GM19324 (cell line): ENCODE data around the gene INTS15.

Experiments used
- ATAC-seq: cut with Tn5 transposase; IDR thresholded peaks from one replicate; pipeline ENCODE4 v1.9.1; 2021; ENCODE audit warnings: mild to moderate bottlenecking, moderate library complexity; ENCODE audit not compliant: unreplicated experiment, low FRiP score

Gene INTS15

DNA sequence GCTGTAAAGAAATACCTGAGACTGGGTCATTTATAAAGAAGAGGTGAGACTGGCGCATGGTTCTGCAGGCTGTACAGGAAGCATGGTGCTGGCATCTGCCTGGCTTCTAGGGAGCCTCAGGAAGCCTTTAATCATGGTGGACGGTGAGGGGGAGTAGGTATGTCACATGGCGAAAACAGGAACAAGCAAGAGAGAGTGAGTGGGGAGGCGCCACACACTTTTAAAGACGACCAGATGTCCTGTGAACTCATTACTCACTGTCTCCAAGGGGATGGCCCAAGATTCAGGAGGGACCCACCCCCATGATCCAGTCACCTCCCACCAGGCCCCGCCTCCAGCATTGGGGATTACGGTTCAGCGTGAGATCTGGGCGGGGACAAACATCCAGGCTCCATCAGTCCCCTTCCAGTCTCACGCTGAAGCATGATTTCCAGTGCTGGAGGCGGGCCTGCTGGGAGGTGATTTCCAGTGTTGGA lies 50.5 kb downstream of the INTS15 start:
- ATAC-seq = no peak

DNA sequence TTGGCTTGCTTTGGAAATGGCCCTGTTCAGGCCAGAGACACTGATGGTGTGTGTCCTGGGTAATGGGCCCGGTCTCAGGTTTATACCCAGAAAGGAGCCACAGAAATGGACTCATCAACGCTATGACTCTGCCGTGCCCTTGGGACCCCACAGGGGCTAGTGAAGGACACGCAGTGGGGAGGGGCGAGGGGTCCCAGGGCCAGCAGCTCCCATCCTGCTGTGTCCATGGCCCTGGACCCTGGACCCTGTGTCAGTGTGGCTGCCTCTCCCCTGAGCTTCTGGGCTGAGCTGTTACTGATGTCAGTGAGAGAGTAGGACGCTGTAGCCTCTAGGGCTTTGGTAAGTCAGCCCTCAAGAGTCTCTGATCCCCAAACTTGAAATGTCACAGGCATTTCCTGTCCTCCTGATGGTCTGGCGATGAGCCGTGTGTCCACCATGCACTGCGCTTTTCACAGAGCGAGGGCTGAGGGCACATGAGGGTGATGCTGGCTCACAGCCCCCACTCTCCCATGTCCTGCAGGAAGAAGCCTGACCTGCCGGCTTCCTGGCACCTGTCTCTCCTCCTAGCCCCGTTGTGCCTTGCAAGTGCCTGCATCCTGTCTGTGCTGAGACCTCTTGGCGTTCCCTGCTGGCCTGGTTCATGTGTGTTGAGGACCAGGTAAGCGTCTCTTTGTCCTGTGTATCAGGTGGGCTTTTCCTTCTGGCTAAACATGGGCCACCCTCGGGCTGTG lies 51.6 kb downstream of the INTS15 start:
- ATAC-seq = no peak

DNA sequence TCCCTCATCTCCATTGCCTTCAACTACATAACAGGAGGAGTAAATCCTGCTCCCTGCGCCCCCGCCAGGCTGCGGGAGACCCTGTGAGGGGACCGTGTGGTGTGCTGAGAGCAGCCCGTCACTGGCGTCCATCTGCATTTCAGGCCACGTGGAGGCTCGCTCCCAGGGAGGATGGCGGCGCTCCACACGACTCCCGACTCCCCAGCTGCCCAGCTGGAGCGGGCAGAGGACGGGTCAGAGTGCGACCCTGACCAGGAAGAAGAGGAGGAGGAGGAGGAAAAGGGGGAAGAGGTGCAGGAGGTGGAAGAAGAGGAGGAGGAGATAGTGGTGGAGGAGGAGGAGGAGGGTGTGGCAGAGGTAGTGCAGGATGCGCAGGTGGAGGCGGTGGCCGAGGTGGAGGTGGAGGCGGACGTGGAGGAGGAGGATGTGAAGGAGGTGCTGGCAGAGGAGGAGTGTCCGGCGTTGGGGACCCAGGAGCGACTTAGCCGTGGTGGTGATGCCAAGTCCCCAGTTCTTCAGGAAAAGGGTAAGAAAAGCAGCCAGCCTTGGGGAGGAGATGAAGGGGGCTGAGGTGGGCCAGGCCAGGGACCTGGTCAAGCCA lies 52.5 kb downstream of the INTS15 start:
- no peak for ATAC-seq

- ATAC-seq = no peak
These were observed 53.2 kb downstream of the INTS15 start for GRCh38 chr7:6642861-6643640.

- no peak for ATAC-seq
These were observed 54.2 kb downstream of the INTS15 start for GRCh38 chr7:6643915-6644625.

- ATAC-seq = no peak
These were observed 54.9 kb downstream of the INTS15 start for GRCh38 chr7:6644728-6645127.

GRCh38 chr7:6646465-6646864 lies 56.6 kb downstream of the INTS15 start:
- ATAC-seq = no peak

DNA sequence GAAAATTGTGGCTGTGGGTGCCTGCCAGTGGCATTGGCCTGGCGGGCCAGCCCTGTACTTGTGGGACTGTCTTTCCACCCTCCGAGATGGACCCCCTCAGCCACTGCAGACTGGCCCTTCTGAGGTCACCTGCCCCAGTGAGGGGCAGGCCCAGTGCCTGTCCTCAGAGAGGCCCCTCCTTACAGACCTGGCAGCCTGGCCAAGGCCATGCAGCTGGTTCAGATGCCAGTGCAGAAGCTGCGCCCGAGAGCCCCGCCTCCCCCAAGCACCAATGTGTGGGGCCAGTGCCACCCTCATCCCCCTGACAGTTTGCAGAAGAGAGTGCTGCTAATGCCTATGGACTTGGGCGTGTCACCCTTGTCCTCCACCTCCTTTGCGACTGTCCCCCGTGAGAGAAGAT lies 57.3 kb downstream of the INTS15 start:
- no peak for ATAC-seq

DNA sequence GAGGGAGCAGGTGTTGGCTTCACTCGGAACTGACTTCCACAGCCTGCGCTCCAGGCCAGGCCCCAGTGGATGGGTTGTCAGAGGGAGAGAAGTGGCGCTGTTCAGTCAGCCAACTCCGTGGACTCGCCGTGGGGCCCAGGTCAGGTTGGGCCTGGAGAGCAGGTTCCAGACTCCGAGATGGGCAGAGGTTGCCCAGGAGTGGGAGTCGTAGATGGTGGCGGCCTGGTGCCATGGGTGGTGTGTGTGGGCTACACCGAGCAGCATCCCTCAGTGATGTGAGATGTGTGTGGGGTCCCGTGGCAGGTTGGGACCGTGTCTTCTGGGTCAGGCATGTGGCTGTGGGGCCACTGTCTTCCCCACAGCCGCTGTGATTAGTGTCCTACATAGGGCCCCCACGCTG lies 57.7 kb downstream of the INTS15 start:
- ATAC-seq = no peak

- no peak for ATAC-seq
These were observed 58.4 kb downstream of the INTS15 start for GRCh38 chr7:6648066-6648814.

- no peak for ATAC-seq
These were observed 58.9 kb downstream of the INTS15 start for GRCh38 chr7:6648815-6649104.

- no peak for ATAC-seq
These were observed 59.6 kb downstream of the INTS15 start for GRCh38 chr7:6649241-6649961.

DNA sequence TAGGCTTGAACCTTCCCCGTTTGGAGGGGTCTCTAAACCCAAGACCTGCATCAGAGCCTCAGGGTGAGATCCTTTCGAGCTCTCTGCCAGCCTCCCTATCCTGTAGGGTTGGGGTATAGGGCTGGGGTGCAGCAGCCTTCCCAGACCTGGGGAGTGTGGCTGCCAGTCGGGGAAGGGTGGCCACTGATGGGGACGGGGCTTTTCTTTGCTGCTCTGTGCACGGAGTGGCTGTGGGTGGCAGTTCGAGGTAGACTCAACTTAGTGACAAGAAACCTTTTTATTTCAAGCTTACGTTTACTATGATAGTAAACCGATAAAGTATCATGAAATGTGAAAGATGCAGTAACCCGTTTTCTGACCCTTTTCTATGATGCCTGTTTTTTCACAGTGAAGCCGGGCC lies 60.3 kb downstream of the INTS15 start:
- ATAC-seq = no peak

DNA sequence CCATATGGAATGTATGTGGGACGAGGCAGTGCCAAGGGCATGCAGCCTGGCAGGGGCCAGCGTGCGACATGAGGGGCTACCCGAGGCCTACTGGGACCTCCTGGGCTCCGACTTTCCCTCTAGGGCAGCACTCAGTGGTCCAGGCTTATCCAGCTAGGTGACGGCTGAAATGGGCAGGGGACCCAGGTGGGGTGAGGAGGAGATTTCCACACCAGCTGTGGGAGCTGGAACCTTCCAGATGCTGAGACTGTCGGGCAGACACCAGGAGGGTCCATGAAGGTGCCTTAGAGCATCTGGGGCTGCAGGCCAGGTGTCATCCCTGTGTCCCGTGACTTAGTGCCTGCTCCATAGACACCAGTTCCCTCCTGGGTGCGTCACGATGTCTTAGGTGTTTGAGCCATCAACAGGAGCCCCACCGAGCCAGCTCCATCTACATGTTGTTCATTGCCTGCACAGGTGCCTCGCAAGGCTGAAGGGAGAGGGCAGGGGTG lies 60.7 kb downstream of the INTS15 start:
- ATAC-seq = no peak

DNA sequence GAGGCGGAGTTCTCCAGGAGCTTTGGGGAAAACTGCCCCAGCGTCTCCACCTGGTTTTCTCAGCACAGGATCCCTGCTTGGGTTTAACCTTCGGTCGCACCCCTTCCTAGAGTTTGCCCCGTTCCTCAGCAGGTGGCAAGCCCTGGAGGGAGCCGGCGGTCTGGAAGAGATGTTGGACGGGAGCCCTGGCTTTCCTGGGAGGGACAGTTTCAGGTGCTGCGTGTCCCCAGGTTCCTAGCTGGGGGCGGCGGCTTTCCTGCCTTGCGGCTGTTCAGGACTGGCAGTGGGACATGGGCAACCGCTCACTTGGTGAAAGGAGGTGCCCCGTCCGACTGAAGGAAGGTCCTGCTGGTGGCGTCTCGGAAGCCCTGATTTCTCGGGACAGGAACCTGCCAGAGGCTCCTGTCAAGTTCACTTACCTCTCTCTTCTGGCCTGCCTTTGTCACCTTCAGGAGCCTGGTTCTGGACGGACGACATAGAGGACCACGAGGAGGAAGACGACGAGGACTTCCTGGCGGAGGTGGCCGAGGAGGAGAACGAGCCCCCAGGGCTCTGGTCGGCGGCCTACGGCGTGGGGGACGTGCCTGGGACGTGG lies 62.1 kb downstream of the INTS15 start:
- no peak for ATAC-seq

DNA sequence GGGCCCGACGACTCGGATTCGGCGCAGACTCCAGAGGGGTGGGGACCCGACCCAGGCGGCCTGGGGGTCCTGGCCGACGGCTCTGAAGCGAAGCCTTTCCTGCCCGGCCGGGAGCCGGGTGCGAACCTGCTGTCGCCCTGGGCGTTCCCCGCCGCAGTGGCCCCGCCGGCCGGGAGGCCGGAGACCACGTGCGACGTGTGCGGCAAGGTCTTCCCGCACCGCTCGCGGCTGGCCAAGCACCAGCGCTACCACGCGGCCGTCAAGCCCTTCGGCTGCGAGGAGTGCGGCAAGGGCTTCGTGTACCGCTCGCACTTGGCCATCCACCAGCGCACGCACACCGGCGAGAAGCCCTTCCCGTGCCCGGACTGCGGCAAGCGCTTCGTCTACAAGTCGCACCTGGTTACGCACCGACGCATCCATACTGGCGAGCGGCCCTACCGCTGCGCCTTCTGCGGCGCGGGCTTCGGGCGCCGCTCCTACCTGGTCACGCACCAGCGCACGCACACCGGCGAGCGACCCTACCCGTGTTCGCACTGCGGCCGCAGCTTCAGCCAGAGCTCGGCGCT lies 62.7 kb downstream of the INTS15 start:
- no peak for ATAC-seq

DNA sequence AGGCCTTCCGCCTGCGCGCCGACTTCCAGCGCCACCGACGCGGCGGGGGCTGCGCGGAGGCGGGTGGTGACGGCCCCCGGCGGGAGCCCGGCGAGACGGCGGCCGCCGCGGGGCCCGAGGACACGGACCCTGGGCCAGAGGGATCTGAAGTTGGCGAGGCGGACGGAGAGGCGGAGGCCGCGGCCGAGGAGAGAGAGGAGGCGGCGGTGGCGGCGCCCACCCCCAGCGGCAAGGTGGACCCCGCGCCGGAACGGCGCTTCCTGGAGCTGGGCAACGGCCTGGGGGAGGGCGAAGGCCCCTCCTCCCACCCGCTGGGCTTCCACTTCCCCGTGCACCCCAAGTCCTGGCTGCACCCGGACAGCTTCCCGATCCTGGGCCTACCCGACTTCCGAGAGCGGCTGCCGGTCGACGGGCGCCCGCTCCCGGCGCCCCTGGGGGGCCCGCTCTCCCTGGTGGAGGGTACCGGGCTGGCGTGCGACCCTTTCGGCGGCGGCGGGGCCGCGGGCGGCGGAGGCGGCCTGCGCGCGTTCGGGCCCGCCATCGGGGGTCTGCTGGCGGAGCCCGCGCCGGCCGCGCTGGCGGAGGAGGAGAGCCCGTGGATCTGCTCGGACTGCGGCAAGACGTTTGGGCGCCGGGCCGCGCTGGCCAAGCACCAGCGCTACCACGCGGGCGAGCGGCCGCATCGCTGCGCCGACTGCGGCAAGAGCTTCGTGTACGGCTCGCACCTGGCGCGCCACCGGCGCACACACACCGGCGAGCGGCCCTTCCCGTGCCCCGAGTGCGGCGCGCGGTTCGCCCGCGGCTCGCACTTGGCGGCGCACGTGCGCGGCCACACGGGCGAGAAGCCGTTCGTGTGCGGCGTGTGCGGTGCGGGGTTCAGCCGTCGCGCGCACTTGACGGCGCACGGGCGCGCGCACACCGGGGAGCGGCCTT lies 63.5 kb downstream of the INTS15 start:
- no peak for ATAC-seq
